ENCODE measurements around the gene VAMP3.

The VAMP3 gene

DNA sequence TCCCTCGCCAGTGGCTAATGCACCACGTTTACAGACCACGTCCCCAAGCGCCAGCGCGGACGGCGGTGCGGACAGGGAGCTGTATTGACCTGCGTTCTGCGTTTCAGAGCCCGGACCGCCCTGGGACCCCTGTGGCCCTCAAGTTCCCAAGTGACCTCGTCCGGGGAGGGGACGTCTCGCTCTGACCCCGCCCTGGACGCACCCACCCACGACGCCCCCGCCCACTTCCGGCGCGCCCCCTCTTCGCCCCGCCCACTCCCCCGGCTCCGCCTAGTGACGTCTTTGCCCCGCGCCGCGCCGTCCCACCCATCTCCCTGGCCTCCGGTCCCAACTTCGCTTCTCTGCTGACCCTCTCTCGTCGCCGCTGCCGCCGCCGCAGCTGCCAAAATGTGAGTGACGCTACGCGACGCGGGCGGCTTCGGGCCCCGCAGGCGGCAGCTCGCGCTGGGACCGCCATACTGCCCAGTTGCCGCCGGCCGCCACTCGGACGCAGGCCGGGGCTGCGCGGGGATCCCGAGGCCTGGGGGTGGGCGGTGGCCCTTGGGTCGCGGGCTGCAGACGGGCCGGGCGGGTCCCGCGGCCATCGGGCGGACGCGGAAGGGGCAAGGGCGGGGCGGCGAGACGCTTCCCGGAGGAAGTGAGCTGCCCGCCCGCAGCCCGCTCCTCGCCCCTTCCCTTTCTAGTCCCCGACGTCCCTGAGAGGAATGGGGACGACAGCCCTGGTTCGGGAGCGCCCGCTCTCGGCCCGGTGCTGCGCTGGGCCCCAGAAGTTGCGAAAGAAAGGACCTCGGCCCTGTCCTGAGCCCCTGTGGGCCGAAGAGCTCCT, at the start of gene VAMP3:
Gene VAMP3, plus strand, starts transcription at position 300 of the 826 bp plus-strand sequence. Its CDS starts 88 bp downstream, at position 388.
- TF ChIP-seq CTCF (conservative IDR thresholded peaks at IDR 0.05; ENCODE audit: low read depth, low read length): no peak
- peak within 1 kb of the TSS; percentile 65 for H3K9ac ChIP-seq
- peak within 1 kb of the TSS; percentile 94 for H3K4me3 ChIP-seq (IDR thresholded peaks at IDR 0.05; ENCODE audit: insufficient read depth, low read depth, low read length)
- peaks cover 26% of the 10 kb centered on the region for H3K4me1 ChIP-seq (ENCODE audit: low read depth, poor library complexity, severe bottlenecking)
- peak within 1 kb of the TSS; percentile 44 for H3K27ac ChIP-seq
- H3K79me2 ChIP-seq (ENCODE audit: insufficient read depth, low read depth): peaks cover 21% of the 10 kb centered on the region
- H4K20me1 ChIP-seq (ENCODE audit: insufficient read depth): no peaks in the 10 kb centered on the region
- no peaks in the 10 kb centered on the region for H3K36me3 ChIP-seq (ENCODE audit: insufficient read depth)
- H3K27me3 ChIP-seq (ENCODE audit: insufficient read depth, low read depth): no peaks in the 10 kb centered on the region
- H3K4me2 ChIP-seq: peak within 1 kb of the TSS; percentile 87
- H2AFZ ChIP-seq (ENCODE audit: low read depth): peak within 1 kb of the TSS; percentile 93

DNA sequence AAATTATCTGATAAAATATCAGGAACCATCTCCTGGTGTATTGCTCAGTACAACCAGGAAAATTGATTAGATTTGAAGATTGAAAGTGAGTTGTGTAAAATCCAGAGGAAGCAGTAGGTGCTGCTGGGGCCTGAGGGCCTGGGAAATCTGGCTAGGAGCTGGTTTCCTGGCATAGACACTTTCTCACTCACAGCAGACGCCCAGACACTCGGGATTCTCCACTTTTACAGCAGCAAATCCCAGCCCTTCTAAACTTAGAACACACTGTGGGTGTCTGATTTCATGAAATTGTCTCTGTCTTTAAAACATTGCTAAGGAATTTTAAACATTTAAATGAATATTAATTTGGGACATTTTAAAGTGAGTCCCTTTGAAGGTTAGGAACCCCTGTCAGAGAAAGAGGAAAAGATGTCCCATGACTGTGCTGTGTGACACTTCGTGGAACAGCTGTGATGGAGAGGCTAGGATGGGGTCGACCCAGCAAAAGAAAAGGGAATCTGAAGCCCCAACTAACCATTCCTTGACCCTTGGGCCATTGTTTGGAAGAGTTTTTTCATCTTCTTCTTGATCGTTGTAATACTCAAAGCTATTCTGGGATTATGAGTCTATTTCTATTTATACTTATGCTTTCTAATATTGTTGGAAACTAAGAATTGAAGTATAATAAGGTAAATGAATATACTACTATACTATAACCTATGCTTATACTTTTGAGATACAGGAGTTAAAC, 49.0 kb upstream of the VAMP3 start:
- no peak overlapping the region for H3K27ac ChIP-seq
- no peaks in the 10 kb centered on the region for H3K36me3 ChIP-seq (ENCODE audit: insufficient read depth)
- no peaks in the 10 kb centered on the region for H3K27me3 ChIP-seq (ENCODE audit: insufficient read depth, low read depth)
- no peak overlapping the region for H3K9ac ChIP-seq
- H3K4me1 ChIP-seq (ENCODE audit: low read depth, poor library complexity, severe bottlenecking): no peaks in the 10 kb centered on the region
- no peak overlapping the region for H3K4me3 ChIP-seq (IDR thresholded peaks at IDR 0.05; ENCODE audit: insufficient read depth, low read depth, low read length)
- TF ChIP-seq CTCF (conservative IDR thresholded peaks at IDR 0.05; ENCODE audit: low read depth, low read length): no peak
- no peaks in the 10 kb centered on the region for H3K79me2 ChIP-seq (ENCODE audit: insufficient read depth, low read depth)
- H3K4me2 ChIP-seq: no peak overlapping the region
- H4K20me1 ChIP-seq (ENCODE audit: insufficient read depth): no peaks in the 10 kb centered on the region
- no peak overlapping the region for H2AFZ ChIP-seq (ENCODE audit: low read depth)

DNA sequence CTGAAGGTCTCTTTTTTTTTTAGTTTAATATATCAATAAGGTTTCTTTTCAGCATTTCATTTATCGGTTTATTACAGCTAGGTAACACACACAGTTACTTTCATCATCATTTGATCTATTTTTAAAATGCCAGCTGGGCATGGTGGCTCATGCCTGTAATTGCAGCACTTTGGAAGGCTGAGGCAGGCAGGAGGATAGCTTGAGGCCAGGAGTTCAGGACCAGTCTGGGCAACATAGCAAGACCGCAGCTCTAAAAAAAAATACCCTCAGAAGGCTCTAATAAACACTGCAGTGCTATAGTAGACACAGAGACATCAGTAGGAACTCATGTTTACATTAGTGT, 48.5 kb upstream of the VAMP3 start:
- Histone ChIP-seq H3K36me3 (ENCODE audit: insufficient read depth) (no peaks in the 10 kb centered on the region), H3K9ac (no peak overlapping the region), H3K27me3 (ENCODE audit: insufficient read depth, low read depth) (no peaks in the 10 kb centered on the region), H3K4me1 (ENCODE audit: low read depth, poor library complexity, severe bottlenecking) (no peaks in the 10 kb centered on the region), H4K20me1 (ENCODE audit: insufficient read depth) (no peaks in the 10 kb centered on the region), H3K4me3 (IDR thresholded peaks at IDR 0.05; ENCODE audit: insufficient read depth, low read depth, low read length) (no peak overlapping the region), H3K4me2 (no peak overlapping the region), H3K79me2 (ENCODE audit: insufficient read depth, low read depth) (no peaks in the 10 kb centered on the region), H2AFZ (ENCODE audit: low read depth) (no peak overlapping the region), H3K27ac (no peak overlapping the region)
- no peak for TF ChIP-seq CTCF (conservative IDR thresholded peaks at IDR 0.05; ENCODE audit: low read depth, low read length)

DNA sequence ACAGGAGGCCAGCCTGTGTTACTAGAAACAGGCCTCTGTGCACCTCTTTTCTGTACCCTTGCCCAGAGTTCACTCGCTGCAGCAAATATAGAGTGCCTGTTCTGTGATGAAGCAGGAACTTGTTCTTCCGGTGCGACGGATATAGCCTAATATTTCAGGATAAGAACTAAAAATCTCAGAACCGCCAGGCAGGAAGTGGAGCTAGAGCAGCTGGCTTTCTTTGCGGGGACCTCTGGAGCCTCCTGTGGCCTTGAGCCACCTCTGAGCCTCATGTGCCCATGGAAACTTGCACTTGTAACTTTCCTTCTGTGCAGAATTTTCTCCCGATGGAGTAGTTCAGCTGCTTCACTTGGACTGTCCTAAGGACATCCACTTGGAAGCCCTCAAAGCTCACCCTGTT, 44.5 kb upstream of the VAMP3 start:
- H4K20me1 ChIP-seq (ENCODE audit: insufficient read depth): no peaks in the 10 kb centered on the region
- H3K4me2 ChIP-seq: no peak overlapping the region
- H2AFZ ChIP-seq (ENCODE audit: low read depth): no peak overlapping the region
- no peaks in the 10 kb centered on the region for H3K27me3 ChIP-seq (ENCODE audit: insufficient read depth, low read depth)
- H3K36me3 ChIP-seq (ENCODE audit: insufficient read depth): no peaks in the 10 kb centered on the region
- no peak overlapping the region for H3K9ac ChIP-seq
- TF ChIP-seq CTCF (conservative IDR thresholded peaks at IDR 0.05; ENCODE audit: low read depth, low read length): no peak
- H3K4me3 ChIP-seq (IDR thresholded peaks at IDR 0.05; ENCODE audit: insufficient read depth, low read depth, low read length): no peak overlapping the region
- no peak overlapping the region for H3K27ac ChIP-seq
- H3K4me1 ChIP-seq (ENCODE audit: low read depth, poor library complexity, severe bottlenecking): no peaks in the 10 kb centered on the region
- no peaks in the 10 kb centered on the region for H3K79me2 ChIP-seq (ENCODE audit: insufficient read depth, low read depth)
